ENCODE results near the gene PTPRCAP. TPM values are rescaled to one million over a fixed set of nuclear protein-coding genes. Genes with fewer than 3 reads are reported as not detected.
"Not testable (repeated sequence)": the region's sequence is repeated elsewhere in the genome, so short reads cannot be mapped to it uniquely, and the experiment has no call there.

The PTPRCAP gene
- total RNA-seq, 1 donor from 2014 or later: 2.5 TPM

DNA sequence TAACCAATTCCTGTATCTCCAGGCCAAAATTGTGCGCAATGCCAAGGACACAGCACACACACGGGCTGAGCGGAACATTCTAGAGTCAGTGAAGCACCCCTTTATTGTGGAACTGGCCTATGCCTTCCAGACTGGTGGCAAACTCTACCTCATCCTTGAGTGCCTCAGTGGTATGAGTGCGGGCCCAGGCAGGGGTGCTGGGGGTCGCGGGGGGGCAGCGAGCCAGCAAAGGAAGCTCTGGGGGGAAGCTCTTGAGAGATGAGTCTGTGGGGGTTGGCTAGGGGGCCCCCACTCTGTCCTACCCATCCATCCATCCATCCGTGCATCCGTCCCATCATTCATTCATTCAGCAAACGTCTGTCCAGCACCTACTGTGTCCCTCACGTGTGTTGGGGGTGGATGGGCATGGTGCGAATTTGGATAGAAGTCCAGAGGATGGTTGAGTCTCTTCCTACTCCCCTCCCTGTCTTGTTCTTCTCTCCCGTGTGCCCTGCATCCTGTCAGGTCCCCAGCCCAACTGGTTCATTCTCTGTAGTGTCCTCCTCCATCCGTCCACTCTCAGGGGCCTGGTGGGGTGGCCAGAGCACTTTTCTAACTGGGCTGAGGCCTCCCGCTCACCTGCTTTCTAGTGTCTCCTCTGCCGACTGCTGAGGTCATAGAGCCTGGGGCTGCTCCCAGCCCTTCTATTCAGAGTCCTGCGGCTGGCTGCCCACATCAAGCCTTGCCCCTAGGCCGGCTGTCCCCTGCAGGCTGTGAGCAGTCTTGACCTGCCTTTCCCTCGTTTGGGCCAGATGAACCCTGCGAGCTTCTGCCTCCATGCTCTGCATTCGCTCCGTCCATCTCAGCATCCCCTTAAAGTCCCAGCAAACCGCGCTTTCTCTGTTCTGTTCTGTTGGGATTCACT, 5.9 kb downstream of the PTPRCAP start:
- no peak for DNase-seq (ENCODE audit: low read depth)
- Histone ChIP-seq H3K27me3 (ENCODE audit: control insufficient read depth, insufficient read depth, low read length) (no peaks in the 10 kb centered on the region), H3K36me3 (ENCODE audit: control insufficient read depth, insufficient read depth, low read length) (no peaks in the 10 kb centered on the region), H3K4me3 (ENCODE audit: low read depth, low read length) (no peak overlapping the region)
- TF ChIP-seq, protein P1, sequence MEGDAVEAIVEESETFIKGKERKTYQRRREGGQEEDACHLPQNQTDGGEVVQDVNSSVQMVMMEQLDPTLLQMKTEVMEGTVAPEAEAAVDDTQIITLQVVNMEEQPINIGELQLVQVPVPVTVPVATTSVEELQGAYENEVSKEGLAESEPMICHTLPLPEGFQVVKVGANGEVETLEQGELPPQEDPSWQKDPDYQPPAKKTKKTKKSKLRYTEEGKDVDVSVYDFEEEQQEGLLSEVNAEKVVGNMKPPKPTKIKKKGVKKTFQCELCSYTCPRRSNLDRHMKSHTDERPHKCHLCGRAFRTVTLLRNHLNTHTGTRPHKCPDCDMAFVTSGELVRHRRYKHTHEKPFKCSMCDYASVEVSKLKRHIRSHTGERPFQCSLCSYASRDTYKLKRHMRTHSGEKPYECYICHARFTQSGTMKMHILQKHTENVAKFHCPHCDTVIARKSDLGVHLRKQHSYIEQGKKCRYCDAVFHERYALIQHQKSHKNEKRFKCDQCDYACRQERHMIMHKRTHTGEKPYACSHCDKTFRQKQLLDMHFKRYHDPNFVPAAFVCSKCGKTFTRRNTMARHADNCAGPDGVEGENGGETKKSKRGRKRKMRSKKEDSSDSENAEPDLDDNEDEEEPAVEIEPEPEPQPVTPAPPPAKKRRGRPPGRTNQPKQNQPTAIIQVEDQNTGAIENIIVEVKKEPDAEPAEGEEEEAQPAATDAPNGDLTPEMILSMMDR (IDR thresholded peaks at IDR 0.05; ENCODE audit: insufficient read depth, low read length, poor library complexity, severe bottlenecking): no peak

DNA sequence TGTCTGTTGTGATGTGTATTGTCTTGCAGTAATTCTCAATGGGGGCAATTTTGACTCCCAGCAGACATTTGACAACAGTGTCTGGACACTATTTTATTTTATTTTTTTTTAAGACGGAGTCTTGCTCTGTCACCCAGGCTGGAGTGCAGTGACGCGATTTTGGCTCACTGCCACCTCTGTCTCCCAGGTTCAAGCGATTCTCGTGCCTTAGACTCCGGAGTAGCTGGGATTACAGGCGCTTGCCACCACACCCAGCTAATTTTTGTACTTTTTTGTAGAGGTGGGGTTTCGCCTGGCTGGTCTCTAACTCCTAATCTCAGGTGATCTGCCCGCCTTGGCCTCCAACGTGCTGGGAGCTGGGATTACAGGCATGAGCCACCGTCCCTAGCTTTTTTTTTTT, 7.8 kb downstream of the PTPRCAP start:
- Histone ChIP-seq H3K4me3 (ENCODE audit: low read depth, low read length) (no peak overlapping the region), H3K27me3 (ENCODE audit: control insufficient read depth, insufficient read depth, low read length) (no peaks in the 10 kb centered on the region), H3K36me3 (ENCODE audit: control insufficient read depth, insufficient read depth, low read length) (no peaks in the 10 kb centered on the region)
- DNase-seq (ENCODE audit: low read depth): no peak
- TF ChIP-seq, protein P1 (IDR thresholded peaks at IDR 0.05; ENCODE audit: insufficient read depth, low read length, poor library complexity, severe bottlenecking): no peak

DNA sequence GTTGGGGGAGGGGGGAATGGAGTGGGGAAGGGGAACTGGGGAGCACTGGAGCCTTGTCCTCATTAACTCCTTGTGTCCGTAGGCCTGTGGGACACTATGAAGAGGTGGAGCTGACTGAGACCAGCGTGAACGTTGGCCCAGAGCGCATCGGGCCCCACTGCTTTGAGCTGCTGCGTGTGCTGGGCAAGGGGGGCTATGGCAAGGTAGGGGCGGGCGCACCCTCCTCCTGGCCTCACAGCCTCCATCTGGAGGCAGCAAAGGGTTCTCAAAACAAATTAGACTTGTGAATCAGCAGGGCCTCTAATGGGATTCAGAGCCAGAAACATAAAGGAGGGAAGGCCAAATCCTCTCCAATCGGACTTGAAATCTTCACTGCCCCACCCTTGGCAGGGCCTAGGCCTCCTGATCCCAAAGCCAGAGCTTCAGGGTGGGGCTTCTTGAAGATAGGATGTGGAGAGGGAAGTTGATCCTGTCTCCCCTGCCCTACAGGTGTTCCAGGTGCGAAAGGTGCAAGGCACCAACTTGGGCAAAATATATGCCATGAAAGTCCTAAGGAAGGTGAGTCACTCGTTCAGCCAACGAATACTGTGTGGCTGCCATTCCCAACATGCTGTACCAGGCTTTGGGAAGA, 8.3 kb downstream of the PTPRCAP start:
- peak overlapping the region; percentile 64 for H3K4me3 ChIP-seq (ENCODE audit: low read depth, low read length)
- H3K36me3 ChIP-seq (ENCODE audit: control insufficient read depth, insufficient read depth, low read length): no peaks in the 10 kb centered on the region
- TF ChIP-seq, protein P1 (IDR thresholded peaks at IDR 0.05; ENCODE audit: insufficient read depth, low read length, poor library complexity, severe bottlenecking): no peak
- DNase-seq (ENCODE audit: low read depth): no peak
- no peaks in the 10 kb centered on the region for H3K27me3 ChIP-seq (ENCODE audit: control insufficient read depth, insufficient read depth, low read length)

DNA sequence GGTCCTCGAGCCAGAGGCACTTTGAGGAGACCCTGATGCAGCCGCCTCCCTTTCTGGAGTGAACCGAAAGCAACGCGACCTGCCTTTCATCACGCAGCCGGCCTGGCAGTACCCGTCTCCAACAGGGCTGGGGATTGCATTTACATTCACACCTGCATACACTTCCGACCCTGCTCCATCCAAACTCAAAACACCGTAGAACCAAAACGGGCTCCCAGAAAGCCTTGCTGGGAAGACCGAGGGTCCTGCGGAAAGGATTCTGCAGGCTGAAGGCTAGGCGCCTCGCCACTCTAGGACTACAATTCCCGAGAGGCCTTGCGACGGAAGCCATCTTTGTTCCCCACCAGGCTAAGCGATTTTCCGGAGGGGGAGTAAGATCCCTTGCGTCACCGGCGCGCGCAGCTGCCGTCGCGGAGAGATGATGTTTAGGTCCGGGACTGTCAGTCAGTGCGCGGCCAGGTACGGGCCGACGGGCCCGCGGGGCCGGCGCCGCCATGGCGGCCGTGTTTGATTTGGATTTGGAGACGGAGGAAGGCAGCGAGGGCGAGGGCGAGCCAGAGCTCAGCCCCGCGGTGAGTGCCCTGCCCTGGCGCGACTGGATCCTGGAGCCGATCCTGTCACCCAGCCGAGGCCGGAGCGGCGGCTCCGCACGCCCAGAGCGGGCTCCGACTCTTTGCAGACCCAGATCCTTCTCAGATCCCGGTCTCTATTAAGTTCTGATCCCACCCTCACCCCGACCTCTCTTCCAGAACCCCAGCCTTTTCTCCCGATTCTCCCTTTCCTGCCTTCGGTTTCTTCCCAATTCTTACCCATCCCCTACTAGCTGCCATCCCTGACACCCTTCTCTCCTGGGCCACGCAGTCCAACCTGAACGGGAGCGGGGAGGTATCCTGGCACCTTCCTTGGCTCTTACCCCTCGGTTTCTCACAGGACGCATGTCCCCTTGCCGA, 9.2 kb downstream of the PTPRCAP start, which contains the start of gene RPS6KB2:
Gene RPS6KB2 (plus strand): TSS at position 443 of the 950 bp plus-strand sequence. CDS start 52 bp downstream, at position 495.
- H3K4me3 ChIP-seq (ENCODE audit: low read depth, low read length): peak within 1 kb of the TSS; percentile 64
- H3K36me3 ChIP-seq (ENCODE audit: control insufficient read depth, insufficient read depth, low read length): no peaks in the 10 kb centered on the region
- H3K27me3 ChIP-seq (ENCODE audit: control insufficient read depth, insufficient read depth, low read length): no peaks in the 10 kb centered on the region
- TF ChIP-seq, protein P1 (IDR thresholded peaks at IDR 0.05; ENCODE audit: insufficient read depth, low read length, poor library complexity, severe bottlenecking): no peak
- peak; percentile 79 for DNase-seq (ENCODE audit: low read depth)

DNA sequence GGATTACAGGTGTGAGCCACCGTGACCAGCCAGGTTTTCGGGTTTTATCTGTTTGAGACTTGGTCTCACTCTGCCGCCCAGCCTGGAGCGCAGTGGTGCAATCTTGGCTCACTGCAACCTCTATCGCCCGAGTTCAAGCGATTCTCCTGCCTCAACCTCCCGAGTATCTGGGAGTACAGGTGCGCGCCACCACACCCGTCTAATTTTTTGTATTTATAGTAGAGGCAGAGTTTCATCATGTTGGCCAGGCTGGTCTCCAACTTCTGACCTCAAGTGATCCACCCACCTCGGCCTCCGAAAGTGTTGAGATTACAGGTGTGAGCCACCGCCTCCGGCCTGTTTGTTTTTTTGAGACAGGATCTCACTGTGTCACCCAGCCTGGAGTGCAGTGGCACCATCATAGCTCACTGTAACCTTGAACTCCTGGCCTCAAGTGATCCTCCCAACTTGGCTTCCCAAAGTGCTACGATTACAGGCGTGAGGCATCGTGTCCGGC, 10.1 kb downstream of the PTPRCAP start:
- peak overlapping the region; percentile 64 for H3K4me3 ChIP-seq (ENCODE audit: low read depth, low read length)
- not testable (repeated sequence) for H3K36me3 ChIP-seq (ENCODE audit: control insufficient read depth, insufficient read depth, low read length); DNase-seq (ENCODE audit: low read depth); H3K27me3 ChIP-seq (ENCODE audit: control insufficient read depth, insufficient read depth, low read length)
